Cardiac muscle cell (in vitro differentiated cells and primary cell): Measurements from ENCODE around the gene STOML2. TPM values are rescaled to one million over a fixed set of nuclear protein-coding genes. Genes with fewer than 3 reads are reported as not detected.
A peak's percentile ranks its signal among the peaks of the same experiment; 100 is the strongest.

ENCODE experiments used
- DNase-seq, 2 donors: peaks; one replicate each; pipeline versions ENCODE4 v3.0.0 to v3.0.0-alpha.2; 2010 to 2017; ENCODE audit warnings: low read depth in 1 of 2, low spot score in 1 of 2
- H3K27ac ChIP-seq: fragments of 200-600 bp; sonication (generic); 2 replicates; pipeline ENCODE4 v1.5.1; 2016
- H3K27me3 ChIP-seq: fragments of 200-600 bp; sonication (generic); 2 replicates; pipeline ENCODE4 v1.6.0; 2016; ENCODE audit warnings: control low read depth
- H3K36me3 ChIP-seq: fragments of 200-600 bp; sonication (generic); 2 replicates; pipeline ENCODE4 v1.5.1; 2016; ENCODE audit warnings: control low read depth
- H3K4me1 ChIP-seq: fragments of 200-600 bp; sonication (generic); 2 replicates; pipeline ENCODE4 v1.8.1; 2017; ENCODE audit warnings: low read depth, mild to moderate bottlenecking, mixed run types
- H3K4me3 ChIP-seq: fragments of 200-600 bp; sonication (generic); 2 replicates; pipeline ENCODE4 v1.5.1; 2016; ENCODE audit warnings: mild to moderate bottlenecking
- H3K9me3 ChIP-seq: fragments of 200-600 bp; sonication (generic); 2 replicates; pipeline ENCODE4 v1.5.1; 2017; ENCODE audit warnings: low read depth, mild to moderate bottlenecking, control low read depth
- CTCF ChIP-seq: IDR thresholded peaks from 2 replicates; pipeline ENCODE4 v1.5.1; 2012; ENCODE audit warnings: low read depth, mild to moderate bottlenecking, low read length
- polyA plus RNA-seq: library from polyadenylated mRNA; unstranded; fragments of >200 nt; fragmentation: Nextera tagmentation; extraction: Ambion mirVana; gene quantifications from 2 replicates; pipeline ENCODE4 v1.2.1, GENCODE V29; 2016
- total RNA-seq: library from RNA; depleted of rRNA; stranded (reverse); fragments of >200 nt; gene quantifications from 2 replicates; pipeline ENCODE4 v1.2.3, GENCODE V29; 2016

The STOML2 gene
- total and polyA plus RNA-seq, 2 experiments from 2014 or later = 151 to 201 TPM

DNA sequence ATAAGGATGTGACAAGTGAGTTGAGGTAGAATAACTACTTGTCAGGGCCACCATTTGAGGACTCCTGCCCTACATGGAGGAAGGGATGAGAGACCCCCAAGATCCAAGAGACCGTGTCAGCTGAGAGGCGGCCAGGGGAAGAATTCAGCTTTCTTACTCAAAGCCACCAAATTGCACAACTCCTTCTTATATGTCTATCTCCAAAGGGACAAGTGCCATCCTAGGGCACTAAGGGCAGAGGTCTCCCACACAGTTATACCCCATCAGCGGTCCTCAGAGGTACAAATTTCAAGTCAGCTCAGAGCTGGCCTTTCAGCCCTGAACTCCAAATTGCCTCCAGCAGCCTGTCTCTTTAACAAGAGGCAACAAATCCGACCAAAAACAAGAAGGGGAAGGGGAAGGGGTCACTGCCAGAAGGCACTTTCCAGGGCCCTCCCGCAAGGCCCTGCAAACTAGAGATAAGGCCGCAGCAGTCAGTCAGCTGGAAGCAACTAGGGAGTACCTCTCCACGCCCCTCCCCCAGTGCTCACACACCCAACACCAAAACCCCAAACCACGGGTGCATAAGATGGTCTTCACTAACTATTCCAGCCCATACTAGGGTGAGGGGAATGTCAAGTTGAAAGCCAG lies 6.1 kb upstream of the STOML2 start:
- peak overlapping the region; percentile 59 for H3K27ac ChIP-seq
- H3K4me3 ChIP-seq = no peak overlapping the region
- peaks cover 38% of the 10 kb centered on the region for H3K4me1 ChIP-seq
- H3K27me3 ChIP-seq = no peaks in the 10 kb centered on the region
- TF ChIP-seq CTCF = no peak
- DNase-seq = peak in 1 of 2 donors; percentile 26
- peaks cover 19% of the 10 kb centered on the region for H3K36me3 ChIP-seq
- H3K9me3 ChIP-seq = no peaks in the 10 kb centered on the region

- H3K27ac ChIP-seq = peak overlapping the region; percentile 59
- DNase-seq = no peak
- no peak for TF ChIP-seq CTCF
- peaks cover 21% of the 10 kb centered on the region for H3K36me3 ChIP-seq
- no peaks in the 10 kb centered on the region for H3K9me3 ChIP-seq
- peaks cover 38% of the 10 kb centered on the region for H3K4me1 ChIP-seq
- no peaks in the 10 kb centered on the region for H3K27me3 ChIP-seq
- no peak overlapping the region for H3K4me3 ChIP-seq
Observed at GRCh38 chr9:35108461-35108860, 5.5 kb upstream of the STOML2 start.

DNA sequence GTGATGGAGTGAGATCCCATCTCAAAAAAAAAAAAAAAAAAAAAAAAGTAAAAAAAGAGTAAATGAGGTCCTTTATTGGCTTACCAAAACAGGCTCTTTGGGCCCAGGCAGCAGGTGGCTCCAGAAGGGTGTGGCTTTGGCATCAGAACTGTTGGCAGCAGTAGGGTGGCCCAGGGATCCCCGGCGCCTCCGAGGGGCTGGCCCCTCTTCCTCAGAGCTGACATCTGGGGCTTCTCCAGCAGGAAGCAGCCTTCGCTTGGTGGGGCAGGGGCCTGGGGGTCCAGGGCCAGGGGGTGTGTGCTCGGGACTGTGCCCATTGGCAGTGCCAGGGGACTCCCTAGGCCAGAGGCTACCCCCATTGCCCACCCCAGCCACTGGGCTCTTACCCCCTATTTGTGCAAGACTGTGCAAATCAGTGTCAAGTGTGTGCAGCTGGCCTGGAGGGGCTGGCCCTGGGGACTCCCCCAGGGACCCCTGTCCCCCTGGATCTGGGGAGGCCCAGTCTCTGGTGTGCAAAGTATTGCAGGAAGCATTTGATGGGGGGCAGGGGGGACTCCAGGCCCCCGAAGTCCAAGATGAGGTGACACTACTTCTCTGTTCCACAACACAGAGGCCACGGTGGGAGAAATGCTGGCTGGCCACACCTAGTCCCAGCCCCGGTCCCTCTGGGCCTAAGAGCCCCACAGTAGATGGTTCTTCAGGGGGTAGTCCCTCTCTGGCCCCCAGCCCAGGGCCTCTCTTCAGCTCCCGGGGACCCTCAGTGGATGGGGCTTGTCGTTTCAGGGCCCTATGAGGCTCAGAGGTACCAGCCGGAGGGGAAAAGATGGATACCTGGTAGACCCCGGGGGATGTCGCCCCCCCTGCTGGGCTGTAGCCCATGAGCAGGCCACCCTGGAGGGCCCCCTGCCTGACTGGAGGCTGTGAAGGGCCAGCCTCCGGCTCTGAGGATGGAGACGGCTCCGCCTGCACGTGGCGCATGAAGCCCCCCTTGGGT lies 4.7 kb upstream of the STOML2 start:
- H3K4me1 ChIP-seq = peaks cover 36% of the 10 kb centered on the region
- no peak for DNase-seq
- H3K36me3 ChIP-seq = peaks cover 21% of the 10 kb centered on the region

DNA sequence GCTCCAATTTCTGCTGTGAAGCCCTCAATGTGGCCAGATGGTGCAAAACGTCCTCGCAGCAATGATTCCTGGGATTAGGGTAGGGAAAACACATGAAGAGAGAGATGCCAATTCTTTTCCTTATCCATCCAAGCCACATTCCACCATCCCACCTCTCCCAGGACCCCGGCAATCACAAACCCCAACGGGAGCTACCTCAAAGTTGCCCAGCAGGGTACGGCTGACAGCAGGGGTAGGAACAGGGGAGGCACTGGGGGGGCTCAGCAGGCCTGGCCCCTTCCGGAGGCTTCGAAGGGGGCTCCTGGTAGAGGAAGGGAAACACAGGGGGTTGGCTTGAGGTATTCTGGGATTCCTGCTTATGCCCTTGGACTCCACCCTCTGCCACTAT lies 3.4 kb upstream of the STOML2 start:
- no peak overlapping the region for H3K4me3 ChIP-seq
- H3K9me3 ChIP-seq = no peaks in the 10 kb centered on the region
- H3K36me3 ChIP-seq = peaks cover 25% of the 10 kb centered on the region
- TF ChIP-seq CTCF = no peak
- H3K27me3 ChIP-seq = no peaks in the 10 kb centered on the region
- H3K4me1 ChIP-seq = peaks cover 36% of the 10 kb centered on the region
- DNase-seq = no peak
- no peak overlapping the region for H3K27ac ChIP-seq

More for the DNA sequence above, 4.7 kb upstream of the STOML2 start:
- Histone ChIP-seq H3K9me3 (no peaks in the 10 kb centered on the region), H3K4me3 (no peak overlapping the region), H3K27ac (no peak overlapping the region), H3K27me3 (no peaks in the 10 kb centered on the region)
- no peak for TF ChIP-seq CTCF

GRCh38 chr9:35105571-35106342 lies 2.8 kb upstream of the STOML2 start:
- Histone ChIP-seq H3K4me3 (no peak overlapping the region), H3K9me3 (no peaks in the 10 kb centered on the region), H3K4me1 (peaks cover 36% of the 10 kb centered on the region), H3K27ac (no peak overlapping the region), H3K36me3 (peaks cover 29% of the 10 kb centered on the region), H3K27me3 (no peaks in the 10 kb centered on the region)
- no peak for DNase-seq
- TF ChIP-seq CTCF = no peak
